RPMI7951 (cell line): Measurements from ENCODE around the gene CCNL2. TPM values are rescaled to one million over a fixed set of nuclear protein-coding genes. Genes with fewer than 3 reads are reported as not detected.
A peak's percentile ranks its signal among the peaks of the same experiment; 100 is the strongest.
"Not testable (repeated sequence)": the region's sequence is repeated elsewhere in the genome, so short reads cannot be mapped to it uniquely, and the experiment has no call there.

Experiments
- DNase-seq: peaks from one replicate; pipeline ENCODE4 v3.0.0-alpha.2; 2012; ENCODE audit warnings: low read depth
- total RNA-seq: library from RNA; depleted of rRNA; stranded (reverse); fragments of >200 nt; shearing (Covaris generic); gene quantifications from 2 replicates; pipeline ENCODE4 v1.2.3, GENCODE V29; 2014

CCNL2 gene
- total RNA-seq, 1 experiment from 2014 or later: 62.8 TPM

DNA sequence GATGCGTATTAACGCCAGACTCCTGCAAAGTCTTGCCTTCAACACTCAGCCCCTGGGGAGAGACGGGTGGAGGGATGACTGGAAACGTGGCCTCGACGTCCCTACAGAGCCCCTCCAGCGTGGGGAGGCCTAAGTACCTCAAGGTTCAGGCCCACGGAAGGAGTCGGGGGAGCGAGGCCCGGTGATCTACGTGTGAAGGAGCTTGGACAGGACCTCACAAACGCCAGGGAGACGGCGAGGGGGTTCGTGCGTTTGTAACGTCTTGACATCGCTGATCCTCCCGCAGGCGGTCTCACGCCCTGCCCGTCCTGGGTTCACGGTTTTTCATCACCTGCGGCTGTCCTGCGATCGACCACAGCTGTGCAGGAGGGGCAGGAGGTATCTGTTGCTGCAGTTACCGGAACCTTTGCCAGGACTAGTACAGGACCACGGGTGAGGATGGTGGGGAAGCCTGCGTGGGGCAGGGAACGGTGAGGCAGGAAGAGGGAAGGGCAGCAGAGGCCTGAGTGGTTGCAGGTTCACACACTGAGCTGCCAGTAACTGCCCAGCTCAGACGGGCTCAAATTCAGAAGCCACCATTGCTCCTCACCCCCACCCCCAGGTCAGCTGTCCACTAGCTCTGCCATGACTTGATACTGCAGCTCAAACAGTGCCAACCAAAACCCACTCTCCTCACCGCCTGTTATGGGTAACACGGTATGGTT is 889 bp upstream of the CCNL2 start:
- DNase-seq: peak; percentile 37

DNA sequence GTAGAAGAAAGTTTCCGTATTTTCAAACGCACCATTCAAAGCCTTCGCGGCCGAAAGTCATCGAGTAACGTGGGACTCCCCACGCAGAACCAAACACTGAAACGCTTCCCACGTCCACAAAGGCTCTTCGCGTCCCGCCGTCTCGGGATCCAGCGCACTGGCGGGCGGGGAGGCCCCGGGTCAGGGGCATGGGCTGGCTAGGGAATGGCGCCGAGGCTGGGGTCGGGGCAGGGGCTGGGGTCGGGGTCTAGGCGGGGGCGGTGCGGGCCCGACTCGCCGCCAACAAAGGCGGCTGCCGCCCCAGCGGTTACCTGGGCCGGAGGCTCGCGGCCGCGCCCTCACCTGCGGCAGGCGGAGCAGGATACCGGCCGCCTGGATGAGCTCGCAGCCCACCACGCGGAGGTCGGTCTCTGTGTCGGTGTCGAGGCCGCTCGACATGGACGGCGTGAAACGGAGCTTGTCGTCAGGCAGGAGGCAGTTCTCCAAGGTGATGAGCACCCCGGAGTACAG is 403 bp downstream of the CCNL2 start:
- DNase-seq: no peak

DNA sequence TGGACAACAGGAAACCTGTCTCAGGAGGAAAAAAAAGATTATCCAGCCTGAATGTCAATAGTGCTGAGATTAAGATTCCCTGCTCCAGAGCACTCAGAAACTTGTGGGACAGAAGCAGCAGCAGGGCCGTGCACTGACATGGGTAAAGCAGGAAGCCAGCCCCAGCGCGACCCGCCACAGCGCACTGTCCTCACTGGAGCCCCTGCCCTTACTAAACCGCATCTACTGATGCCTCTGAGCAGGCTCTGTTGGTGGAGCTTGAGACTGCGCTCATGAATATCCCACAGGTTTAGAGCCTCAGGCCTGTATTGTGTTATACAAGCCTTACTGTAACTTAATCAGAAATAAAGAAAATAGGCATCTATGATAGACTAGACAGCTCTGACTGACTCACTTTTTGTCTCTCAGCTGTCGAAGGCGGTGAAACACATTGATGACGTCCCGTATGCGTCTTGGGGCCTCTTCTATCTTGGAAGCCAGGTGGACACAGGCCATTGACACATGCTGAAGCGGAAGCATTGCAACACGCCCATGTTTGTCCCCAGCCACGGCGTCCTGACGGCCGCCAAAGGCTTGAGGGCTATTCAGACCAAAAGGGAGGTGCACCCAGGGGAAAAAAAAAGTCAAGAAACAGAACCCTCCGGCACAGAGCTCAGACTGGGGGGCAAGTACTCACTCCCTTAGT is 1.2 kb downstream of the CCNL2 start:
- DNase-seq: peak; percentile 54

DNA sequence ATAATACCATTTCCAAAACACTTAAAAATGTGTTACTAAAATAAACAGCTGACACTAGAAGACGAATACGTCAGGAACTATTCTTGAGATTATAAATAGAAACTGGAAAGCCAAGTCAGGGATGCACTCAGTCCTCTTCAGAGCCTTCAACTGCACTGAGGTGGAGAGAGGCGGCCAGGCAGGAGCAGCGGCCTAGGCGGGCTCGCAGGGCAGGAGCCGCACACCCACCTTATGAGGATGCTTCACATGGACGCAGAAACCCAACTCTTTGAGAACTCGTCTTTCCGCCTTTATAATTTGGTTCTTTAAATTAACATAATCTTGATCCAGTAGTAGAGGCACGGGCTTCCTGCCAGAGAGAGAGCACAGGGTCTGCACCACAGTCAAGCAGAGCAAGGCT is 4.0 kb downstream of the CCNL2 start:
- no peak for DNase-seq

DNA sequence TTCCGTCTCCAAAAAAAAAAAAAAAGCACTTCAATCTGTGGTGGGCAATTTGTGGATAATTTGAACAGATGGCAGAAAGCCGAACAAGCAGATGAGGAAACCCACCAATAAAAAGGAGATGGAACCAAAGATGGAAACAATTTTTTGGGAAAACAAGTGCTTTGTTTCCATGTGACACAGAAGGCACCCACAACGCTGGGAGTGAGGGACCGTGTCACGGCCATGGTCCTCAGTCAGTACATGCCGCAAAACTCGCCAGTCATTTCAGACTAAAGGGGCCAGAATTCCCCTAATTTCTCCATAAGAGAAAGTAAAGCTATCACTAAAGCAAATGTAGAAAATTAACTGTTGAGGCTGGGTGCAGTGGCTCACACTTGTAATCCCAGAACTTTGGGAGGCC is 5.0 kb downstream of the CCNL2 start:
- DNase-seq: no peak

DNA sequence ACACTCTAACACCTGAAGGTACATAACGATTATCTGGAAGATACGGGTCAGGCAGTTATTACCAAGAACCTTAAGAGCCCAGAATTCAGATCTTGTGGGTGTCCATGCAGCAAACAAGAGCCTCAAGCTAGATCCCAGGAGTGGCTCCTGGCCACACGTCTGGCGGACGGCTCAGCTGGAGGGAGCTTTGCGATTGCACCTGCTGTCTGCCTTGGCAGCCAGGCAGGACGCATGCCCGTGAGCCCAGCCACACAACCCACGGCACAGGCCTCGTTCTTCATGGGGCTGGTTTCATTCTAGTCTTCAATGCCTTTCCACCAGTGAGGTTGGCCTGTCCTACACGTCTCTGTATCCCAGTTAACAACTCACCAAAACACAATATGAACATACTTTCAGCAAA is 5.7 kb downstream of the CCNL2 start:
- DNase-seq: no peak

DNA sequence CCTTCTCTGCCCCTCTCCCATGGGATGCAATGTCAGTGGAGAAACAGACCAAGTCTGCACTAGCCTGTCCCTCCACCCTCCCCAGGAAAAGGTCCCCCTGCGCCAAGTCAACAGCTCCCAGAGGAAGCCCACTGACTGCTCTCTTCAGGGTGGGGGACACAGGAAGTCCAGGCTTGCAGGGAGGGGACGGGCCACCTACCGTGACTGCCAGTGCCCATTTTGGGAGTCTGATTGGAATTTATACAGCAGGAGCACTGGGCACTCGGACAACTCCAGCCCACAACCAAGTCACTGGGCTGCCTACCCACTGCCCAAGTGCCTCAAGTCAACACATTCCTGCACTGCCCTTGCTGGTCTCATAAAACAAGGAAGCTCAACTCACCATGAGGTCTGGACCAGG is 6.1 kb downstream of the CCNL2 start:
- DNase-seq: no peak

DNA sequence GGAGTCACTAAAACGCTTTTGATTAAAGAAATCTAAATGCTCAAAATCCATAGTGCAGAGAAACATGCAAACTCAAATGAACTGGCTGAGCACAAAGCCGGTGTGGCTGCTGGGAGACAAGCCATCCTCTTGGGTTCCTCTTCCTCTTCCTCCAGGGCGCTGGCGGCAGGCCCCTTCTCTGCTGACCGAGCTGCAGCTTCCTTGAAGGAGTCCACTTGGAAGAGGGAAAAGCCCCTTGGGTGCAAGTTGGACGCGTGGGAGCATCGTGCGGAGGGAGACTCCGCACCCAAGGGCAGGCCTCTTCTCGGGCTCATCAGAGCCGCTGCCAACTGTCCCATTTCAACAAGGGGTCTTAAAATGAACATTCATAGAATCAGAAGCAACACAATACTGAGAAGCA is 7.9 kb downstream of the CCNL2 start:
- DNase-seq: no peak

DNA sequence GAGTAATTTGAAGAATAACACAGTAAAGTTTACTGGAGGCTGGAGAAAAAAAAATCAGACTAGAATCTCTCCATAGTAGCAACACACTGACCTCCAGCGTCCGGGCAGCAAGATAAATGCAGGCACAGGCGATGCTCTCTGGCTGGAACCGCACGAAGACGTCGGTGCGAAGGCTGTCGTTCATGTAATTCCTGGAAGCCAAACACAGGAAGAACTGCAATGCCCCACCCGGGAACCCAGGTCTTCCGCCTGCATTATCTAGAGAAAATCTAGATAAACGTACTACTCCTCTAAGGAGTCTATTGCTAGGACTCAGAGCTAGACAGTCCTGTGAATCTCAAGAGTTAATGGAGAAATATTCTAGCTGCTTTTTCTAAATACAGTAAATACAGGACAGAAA is 8.5 kb downstream of the CCNL2 start:
- DNase-seq: no peak

DNA sequence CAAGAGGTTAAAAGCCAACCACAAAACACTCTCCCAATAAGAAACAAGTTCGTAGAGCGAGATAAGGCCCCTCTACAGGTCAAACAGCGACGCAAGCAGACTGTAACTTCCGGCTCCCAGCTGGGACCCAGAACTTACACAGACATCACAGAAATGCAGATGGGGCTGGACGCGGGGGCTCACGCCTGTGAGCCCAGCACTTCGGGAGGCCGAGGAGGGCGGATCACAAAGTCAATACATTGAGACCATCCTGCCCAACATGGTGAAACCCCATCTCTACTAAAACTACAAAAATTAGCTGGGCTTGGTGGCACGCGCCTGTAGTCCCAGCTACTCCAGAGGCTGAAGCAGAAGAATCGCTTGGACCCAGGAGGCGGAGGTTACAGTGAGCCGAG is 11.1 kb downstream of the CCNL2 start:
- DNase-seq: no peak

DNA sequence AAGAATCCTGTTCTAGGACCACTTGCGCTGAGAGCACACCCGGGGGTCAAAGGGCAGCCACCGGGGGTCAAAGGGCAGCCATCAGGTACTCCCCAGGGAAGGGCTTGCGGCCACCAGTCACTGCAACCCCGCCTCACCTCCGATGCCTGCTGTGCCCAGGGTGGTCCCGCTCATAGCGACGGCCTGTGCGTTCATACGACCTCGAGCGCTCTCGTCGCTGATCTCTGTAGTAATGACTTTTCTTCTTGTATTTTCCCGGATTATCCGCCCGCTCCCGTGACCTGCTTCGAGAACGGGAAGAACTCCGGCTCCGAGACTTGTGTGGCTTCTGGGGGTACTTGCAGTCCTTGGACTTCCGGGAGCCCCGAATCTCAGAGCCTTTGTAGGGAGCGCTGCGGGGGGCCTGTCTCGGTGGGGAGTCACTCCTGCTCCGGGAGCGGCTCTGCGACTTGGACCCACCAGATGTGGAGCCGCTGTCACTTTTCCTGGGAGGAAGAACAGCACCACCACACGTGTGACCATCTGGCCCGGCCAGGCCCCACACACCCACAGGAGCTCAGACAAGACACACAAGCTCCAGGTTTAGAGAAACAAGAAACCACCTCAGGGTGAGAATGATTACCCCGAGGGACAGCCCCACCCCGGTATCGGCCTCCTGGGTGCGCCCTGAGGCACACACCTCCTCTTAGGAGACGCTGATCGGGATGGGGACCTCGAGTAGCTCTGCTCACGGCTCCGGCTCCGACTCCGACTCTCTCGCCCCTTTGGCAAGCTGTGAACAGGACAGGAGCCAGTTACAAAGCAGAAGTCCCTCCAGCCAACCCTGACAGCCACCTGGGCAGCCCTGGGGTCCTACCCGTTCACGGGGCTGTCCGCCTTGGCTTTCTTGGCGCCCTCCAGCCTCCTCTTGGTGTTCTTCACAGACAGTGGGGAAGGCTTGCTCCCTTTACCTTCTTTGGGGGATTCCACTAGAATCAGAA is 11.7 kb downstream of the CCNL2 start:
- DNase-seq: no peak

DNA sequence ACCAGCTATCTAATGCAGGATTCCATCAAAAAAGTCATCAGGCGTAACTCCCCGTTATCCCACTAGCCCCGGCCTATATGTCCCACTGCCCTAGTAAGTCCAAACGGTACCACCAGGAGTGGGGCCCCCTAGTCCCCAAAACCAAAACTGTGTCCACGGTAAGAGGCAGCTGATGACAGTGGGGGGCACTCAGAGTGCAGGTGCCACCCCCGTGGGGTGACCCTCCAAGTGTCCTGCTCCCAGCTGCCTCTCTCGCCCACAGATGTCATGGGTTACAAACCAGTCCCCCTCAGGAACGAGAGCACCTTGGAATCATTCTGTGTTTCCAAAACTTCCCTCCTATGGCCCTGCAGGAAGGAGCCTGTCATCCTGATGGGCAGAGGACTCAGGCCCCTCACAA is 13.2 kb downstream of the CCNL2 start:
- no peak for DNase-seq

DNA sequence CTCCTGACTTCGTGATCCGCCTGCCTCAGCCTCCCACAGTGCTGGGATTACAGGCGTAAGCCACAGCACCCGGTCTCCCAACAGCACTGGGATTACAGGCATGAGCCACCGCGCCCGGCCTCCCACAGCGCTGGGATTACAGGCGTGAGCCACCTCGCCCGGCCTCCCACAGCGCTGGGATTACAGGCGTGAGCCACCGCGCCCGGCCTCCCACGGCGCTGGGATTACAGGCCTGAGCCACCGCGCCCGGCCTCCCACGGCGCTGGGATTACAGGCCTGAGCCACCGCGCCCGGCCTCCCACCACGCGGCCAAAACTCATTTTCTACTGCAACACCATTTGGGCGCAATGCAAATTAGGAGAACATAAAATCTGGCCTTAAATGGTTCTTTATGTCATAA is 13.8 kb downstream of the CCNL2 start:
- DNase-seq: not testable (repeated sequence)

DNA sequence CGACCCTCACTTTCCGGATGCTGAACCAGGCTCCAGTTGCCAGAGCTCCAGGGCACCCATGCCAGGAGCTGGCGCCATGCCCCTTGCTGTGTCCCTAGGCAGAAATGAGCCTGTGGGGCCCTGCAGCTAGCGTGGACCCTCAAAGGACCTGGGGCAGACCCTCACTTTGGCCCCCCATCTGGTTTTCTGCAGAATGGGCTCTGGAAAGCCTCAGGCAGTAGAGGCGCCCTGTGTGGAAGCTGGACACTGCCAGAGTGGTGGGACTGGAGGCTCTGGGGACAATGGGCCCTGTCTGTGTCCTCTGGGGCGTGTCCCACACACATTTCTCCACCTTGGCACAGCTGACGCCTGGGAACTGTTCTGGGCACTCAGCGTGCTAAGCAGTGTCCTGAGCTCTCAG is 17.8 kb downstream of the CCNL2 start:
- no peak for DNase-seq

DNA sequence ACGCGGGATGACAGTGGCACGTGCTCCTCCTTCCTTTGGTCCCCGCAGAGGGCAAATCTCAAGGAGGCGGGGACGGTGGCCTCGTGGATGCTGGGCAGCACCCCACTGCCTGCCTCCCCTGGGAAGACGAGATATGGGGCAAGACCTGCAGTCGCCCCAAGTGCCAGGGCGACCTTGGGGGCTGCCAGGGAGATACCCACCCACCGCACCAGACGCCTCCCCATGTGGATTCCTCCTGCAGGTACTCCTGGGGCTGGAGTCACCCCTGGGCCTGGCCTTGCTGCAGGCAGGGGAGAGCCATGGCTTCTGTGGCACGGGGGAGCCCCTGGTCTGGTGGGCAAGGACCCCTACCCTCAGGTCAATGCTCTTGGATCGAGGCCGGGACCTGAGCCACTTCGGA is 18.3 kb downstream of the CCNL2 start:
- no peak for DNase-seq

DNA sequence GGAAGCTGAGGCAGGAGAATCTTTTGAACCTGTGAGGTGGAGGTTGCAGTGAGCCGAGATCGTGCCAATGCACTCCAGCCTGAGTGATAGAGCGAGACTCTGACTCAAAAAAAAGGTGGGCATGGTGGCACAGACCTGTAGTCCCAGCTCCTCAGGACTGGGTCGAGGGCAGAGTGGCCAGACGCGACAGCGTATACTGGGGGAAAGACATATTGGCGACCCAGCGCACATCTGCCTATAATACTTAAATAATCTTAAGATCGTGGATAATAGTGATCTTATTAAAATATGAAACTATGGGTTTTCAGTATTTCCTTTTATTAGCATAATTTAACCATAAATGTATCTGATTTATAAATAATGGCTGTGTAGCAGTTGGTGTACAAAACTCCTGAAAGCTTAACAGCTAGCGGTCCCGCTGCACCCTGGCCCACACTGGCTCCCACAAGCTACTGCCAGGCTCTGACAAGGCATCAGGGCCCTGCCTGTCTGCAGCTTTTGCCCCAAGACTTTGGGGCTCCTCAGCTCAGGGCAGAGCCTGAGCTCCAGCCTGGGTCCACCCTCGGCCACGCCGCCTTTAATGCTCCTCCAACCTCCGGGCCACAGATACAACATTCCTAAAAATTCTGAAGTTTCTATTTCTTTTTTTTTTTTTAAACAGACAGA is 21.5 kb downstream of the CCNL2 start:
- no peak for DNase-seq

DNA sequence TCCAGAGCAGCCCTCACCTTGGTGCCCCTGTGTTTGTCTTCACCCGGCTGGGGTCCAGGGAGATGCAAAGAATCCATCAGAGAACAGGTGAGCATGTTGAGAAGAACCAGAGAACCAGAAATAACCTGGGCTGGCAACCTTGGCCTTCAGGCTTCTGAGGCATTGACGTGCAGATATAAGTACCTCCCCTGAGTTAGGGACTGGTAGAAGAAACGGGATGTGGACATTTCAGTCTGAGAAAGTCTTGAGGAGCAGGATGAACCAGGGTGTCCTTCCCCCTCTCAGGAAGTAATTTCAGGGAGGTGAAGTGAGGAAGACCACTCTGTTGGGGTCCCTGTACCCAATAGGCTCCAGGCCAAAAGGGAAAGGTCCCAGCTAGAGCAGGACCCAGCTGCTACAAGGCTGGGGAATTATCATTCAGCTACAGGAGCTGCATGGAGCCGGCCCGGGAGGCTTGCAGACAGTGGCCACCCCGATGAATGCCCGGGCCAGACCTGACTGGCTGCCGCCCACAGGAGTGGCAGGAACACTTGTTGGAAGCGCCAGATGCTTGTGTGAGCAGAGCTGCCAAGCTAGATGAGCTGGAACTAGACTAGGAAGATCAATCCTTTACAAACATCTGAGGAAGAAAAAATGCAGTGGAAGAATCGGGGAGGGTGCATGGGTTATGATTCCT is 22.4 kb downstream of the CCNL2 start:
- no peak for DNase-seq

DNA sequence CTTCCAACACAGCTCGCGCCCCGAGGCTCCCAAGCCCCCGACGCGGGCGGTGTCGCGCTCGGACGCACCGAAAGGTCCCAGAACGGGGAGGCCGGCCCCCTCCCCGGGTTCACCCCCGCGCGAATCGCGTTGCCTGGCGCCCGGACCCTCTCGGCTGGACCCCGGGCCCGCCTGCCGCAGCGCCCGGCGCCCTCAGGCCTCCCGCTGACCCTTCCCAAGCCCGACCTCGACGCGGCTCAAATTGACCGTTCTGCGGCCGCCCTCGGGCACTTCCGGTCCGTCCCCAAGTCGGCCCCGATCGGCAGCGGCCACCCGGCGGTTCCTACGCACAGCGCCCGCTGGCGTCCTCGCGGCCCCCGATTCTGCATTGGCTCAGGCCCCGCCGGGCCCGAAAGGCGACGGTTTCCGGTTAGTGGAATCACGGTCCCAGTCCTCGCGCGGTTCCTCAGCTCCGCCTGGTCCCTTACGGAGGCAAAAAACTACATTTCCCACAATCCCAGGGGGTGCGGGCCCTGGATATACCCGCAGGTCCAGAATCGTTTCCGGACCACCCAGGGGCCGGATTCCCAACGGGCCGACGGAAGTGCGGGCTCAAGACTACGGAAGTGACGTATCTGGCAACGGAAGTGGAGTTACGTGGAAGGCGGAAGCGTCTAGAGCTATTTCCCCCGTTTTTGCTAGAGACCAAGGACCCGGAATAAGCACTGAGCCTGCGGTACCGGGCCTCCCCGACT is 24.0 kb downstream of the CCNL2 start, which contains the start of gene AURKAIP1:
Gene AURKAIP1 (minus strand): TSS at position 279 of the 734 bp plus-strand sequence. CDS start 451 bp downstream, outside the sequence.
- DNase-seq: peak; percentile 100

DNA sequence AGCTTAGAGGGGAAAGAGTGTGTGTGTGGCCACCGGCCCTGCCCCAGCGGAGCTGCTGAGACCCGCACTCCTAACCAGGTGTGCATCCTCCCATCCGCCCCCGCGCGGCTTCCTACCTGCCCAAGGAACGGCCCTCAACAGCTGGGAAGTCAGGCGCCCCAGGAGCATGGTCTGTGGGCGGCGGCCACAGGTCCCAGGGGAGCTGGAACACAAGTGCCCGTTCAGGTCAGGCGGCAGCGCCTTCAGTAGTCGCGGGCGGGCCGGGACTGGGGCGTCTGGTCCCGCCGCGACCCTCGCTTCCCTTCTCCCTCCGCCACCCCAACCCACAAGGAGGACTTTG is 24.6 kb downstream of the CCNL2 start:
- no peak for DNase-seq

DNA sequence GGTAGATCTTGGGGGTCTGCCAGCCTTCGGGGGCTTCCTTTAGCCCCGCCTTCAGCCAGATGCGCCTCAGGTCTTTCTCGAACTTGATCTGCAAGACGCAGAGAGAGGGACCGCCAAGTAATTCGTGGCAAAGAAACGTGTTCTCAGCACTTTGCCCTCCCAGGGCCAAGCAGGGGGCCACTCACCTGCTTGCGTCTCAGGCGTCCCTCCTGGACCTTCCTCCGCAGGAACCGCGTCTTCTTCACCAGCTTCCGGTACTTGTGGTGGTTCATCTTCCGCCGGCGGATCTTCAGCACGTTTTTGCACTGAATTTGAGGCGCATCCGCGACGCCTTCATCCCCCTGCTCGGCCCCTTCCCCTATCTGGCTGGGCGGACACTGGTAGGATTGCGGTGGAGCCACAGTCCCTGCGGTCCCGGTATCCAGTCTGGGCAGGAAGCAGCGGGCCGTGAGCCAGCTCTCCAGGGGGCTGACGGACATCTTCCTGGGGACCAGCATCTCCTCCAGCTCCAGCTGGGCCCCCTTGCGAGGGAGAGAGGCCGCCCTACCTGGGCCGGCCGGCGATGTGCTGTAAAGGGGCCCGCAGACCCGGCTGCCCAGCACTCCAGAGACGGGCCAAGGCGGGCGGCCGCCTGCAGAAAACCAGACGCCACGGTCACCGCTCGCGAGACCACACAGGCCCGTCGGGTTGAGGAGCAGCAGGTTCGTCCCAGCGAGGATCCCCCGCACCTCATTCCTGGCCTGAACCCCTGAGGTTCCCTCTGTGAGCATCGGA is 25.1 kb downstream of the CCNL2 start:
- no peak for DNase-seq
